GM03348 (cell line): Measurements from ENCODE around the gene TUBA4A.
"Not testable (repeated sequence)": the region's sequence is repeated elsewhere in the genome, so short reads cannot be mapped to it uniquely, and the experiment has no call there.

Source experiments
- DNase-seq: peaks from one replicate; pipeline ENCODE4 v3.0.0; 2012; ENCODE audit warnings: low spot score

Gene TUBA4A

DNA sequence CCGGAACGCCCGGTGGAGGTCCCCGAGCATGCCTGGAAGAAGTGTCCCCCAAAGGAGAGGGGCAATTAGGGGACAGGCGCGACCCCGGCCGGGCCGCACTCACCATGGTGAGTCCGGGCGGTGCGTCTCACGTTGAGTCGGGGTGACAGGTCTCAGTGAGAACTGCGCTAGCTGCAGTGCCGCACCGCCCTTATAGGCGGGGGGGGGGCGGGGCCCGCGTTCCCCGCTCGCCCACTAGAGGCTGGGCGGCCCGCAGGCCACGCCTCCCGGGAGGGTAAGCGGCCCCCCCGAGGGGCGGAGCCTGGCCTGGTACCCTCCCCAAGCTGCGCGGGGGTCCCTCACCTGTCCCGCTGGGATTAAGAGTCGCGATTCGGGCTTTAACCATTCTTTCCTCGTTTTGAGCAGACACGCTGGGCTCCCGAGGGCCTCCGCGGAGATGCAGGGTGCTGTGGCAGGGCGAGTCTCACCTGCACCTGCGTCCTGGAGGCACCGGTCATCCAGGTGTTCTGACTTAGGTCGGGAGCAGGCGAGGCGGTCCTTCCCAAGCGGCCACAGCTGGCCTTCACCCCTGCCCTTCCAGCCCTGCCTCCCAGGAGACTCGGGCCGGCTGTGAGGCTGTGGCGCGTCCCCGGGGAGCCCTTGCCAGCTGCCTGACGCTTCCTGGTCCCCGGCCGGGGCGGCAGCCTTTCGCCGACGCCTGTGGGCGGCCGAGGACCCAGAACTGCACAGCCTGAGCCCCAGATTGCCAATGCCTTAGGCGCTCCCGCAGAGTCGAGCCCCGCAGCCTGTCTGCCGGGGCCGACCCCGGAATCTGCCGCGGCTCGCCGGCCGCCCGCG is at the start of gene TUBA4A:
TUBA4A (minus strand) TSS at position 166 of the 837 bp plus-strand sequence; CDS start at position 106, 60 bp downstream.
- DNase-seq: peak; percentile 97

DNA sequence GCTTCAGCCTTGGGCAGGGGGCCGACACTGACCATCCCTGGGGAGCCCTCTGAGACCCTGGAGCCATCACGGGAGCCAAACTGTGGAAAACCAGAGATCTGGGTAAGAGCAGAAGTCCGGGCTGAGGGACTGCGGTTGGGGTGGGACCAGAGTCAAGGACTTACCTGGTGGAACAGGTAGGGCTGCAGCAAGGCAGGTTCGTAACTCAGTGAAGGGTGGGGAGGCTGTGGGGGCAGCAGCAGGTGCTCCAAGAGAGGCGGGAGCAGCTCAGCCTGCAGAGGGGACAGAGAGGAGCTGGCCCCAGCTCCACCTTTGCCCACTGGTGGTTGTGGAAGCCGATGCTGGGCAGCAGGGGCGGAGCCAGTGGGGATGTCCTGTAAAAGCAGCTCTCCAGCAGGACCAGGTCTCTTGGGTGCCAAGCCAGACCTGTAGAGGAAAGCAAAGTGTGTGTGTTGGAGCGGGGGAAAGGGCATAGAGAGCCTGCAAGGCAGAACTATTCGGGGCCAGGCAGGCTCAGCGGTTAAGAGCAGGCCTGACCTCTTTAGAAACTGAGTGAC is 48.8 kb upstream of the TUBA4A start:
- no peak for DNase-seq

DNA sequence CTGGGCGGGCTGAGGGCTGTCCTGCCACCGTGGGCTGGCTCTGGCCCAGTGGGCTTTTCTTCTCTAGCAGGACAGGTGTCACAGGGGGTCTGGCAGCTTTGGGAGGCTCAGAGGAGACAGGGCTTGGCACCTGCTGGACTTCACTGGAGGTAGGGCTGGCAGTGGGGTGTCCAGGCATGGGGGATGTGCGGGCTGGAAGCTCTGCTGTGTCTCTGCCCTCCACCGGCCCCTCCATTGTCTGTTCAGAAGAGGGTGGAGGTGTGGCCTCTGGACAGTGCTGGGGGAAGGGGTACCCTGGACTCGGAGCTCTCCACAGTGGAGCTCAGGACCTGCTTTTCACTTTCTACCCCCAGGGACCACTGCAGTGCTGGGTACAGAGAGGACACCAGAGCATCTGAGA is 46.3 kb upstream of the TUBA4A start:
- no peak for DNase-seq

DNA sequence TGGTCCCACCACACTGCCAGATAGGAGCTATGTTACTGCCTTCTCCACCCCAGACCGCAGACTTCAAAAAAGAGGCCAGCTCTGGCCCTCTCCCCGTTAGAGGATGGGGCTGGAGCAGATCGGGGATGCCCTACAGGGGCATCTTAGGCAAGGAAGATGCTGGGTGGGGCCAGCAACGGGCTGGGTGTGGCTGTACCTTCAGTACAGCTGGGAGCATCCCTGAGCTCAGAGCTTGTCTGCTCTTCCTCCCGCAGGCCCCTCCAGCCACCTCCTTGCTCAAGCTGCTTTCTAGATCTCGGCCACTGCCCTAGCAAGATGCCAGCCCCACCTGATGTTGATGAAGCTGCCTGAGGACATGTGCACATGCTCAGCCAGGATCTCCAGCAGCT is 45.6 kb upstream of the TUBA4A start:
- no peak for DNase-seq

GRCh38 chr2:219298759-219299371 is 45.1 kb upstream of the TUBA4A start:
- DNase-seq: peak; percentile 95

DNA sequence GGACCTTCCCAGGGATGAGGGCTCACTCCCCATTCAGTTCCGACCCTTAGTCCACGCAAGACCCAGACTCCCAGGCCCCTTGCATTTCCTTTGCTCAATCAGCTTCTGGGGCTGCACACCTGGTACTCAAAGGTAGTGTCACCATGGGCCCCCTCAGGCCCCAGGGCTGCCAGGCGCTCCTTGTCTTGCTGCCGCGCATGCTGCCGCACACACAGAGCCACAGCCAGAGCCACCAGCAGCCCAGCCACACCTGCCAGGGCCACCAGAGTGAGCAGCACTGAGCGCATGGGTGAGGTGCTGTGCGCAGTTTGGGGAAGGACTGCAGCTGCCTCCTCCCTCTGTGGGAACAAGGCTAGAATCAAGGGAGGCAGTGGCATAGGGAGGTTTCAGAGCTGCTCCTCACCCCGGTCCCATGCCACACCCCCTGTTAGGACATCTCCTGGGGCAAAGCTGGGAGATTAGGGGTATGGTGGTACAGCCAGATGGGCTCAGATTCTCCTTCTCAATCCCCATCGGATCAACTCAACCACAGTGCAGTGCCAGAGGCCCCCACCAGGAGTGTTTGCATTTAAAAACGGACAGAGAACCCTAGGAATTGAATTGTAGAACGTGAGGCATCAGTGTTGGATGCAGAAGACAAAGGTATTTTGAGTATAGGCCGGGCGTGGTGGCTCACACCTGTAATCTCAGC is 44.2 kb upstream of the TUBA4A start:
- DNase-seq: no peak

GRCh38 chr2:219296631-219297391 is 43.1 kb upstream of the TUBA4A start:
- no peak for DNase-seq

GRCh38 chr2:219296142-219296541 is 42.4 kb upstream of the TUBA4A start:
- no peak for DNase-seq

DNA sequence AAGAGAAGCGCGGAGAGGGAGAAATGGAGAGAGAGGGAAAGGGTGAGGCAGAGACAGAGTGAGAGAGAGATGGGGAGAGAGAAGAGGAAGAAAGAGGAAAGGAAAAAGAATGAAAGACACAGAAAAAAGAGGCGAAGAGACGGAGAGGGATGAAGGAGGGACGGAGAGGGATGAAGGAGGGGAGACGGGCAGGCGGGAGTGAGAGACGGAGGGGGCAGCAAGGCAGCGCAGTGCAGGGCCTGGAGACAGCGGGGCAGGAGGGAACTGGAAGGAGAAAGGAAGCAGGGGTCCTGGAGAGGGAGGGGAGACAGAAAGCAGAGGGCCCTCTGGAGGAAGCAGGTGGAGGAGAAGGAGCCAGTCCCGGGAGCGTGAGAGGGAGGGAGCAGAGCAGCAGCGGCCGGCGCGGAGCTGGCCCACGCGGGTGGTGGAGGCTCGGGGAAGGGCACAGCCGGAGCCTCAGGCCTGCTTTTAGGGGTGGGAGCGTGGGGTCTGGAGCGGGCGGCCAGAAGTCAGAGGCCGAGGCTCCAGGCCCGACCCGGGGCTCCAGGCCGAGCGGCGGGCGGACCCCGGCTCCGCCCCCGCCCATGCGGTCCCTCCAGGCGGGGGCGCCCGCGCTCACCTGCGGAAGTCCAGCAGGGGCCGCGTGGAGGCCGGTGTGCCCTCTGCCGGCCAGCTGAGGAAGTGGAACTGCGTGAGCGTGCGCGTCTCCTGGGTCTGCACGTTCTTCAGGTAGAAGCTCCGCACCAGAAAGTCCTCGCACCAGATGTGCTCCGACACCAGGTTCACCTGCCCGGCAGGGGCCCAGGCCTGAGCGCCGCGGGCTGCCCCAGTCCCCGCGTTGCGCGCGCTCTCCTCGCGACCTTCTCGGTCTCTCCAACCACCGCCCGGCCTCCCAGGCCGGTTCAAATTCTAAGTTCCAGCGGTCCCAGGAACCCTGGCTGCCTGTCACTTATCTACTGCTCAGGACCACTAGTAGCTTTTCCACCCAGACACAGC is 40.9 kb upstream of the TUBA4A start:
- DNase-seq: peak; percentile 96

GRCh38 chr2:219293736-219294231 is 40.1 kb upstream of the TUBA4A start:
- no peak for DNase-seq

DNA sequence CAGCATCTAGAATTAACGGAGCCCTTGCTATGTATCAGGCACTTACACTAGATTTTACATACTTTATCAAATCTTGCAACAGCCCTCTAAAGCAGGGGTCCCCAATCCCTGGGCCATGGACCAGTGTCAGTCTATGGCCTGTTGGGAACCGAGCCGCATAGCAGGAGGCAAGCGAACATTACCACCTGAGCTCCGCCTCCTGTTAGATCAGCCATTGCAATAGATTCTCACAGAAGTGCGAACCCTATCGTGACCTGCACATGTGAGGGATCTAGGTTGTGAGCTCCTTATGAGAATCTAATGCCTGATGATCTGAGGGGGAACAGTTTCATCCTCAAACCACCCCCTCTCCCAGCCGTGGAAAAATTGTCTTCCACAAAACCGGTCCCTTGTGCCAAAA is 38.9 kb upstream of the TUBA4A start:
- DNase-seq: no peak

GRCh38 chr2:219291910-219292490 is 38.3 kb upstream of the TUBA4A start:
- DNase-seq: no peak

- no peak for DNase-seq
Measured at GRCh38 chr2:219291394-219291793, 37.7 kb upstream of the TUBA4A start.

- no peak for DNase-seq
Measured at GRCh38 chr2:219290381-219291171, 36.9 kb upstream of the TUBA4A start.

GRCh38 chr2:219289537-219290361 is 36.0 kb upstream of the TUBA4A start:
- DNase-seq: peak; percentile 89

- no peak for DNase-seq
Measured at GRCh38 chr2:219289195-219289536, 35.4 kb upstream of the TUBA4A start.

- DNase-seq: no peak
Measured at GRCh38 chr2:219287580-219288265, 34.0 kb upstream of the TUBA4A start.

DNA sequence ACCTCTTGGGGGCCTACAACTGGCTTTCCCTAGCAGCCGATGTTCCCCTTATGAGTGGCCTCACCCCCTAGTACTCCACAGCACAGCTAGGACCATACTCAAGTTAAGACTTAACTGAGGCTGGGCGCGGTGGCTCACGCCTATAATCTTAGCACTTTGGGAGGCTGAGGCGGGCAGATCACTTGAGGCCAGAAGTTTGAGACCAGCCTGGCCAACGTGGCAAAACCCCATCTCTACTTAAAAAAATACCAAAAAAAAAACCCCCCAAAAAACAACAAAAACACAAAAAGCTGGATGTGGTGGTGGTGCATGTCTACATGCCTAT is 33.4 kb upstream of the TUBA4A start:
- not testable (repeated sequence) for DNase-seq
